Gastroesophageal sphincter (tissue), 3 donors: Measurements from ENCODE around the gene DNM3.

ENCODE experiments used
- POLR2A ChIP-seq, 2 donors: fragments of 450-650 bp; IDR thresholded peaks; one replicate each; pipeline ENCODE4 v1.6.1; 2017; ENCODE audit warnings: antibody characterized with exemption in 2 of 2, mild to moderate bottlenecking in 2 of 2, moderate library complexity in 1 of 2
- POLR2AphosphoS5 ChIP-seq: sonication (generic); formaldehyde crosslinking; IDR thresholded peaks from one replicate; pipeline ENCODE4 v1.6.1; 2017; ENCODE audit warnings: antibody characterized with exemption
- TF ChIP-seq, protein P1 (sequence below), 4 experiments: fragments of 200-600 bp in 2 of 4; fragments of 450-650 bp in 2 of 4; sonication (generic) in 1 of 4; IDR thresholded peaks; one replicate each; pipeline ENCODE4 v1.5.1; 2017 to 2019; ENCODE audit warnings: antibody characterized with exemption in 4 of 4, mild to moderate bottlenecking in 2 of 4, moderate library complexity in 2 of 4

DNA sequence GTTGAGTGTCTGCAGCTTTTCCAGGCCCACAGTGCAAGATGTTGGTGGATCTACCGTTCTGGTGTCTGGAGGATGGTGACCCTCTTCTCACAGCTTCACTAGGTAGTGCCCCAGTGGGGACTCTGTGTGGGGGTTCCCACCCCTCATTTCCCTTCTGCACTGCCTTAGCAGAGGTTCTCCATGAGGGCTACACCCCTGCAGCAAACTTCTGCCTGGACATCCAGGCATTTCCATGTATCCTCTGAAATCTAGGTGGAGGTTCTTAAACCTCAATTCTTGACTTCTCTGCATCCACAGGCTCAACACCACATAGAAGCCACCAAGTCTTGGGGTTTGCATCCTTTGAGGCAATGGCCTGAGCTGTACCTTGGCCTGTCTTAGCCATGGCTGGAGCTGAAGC, 14.3 kb upstream of the DNM3 start:
- TF ChIP-seq, protein P1, sequence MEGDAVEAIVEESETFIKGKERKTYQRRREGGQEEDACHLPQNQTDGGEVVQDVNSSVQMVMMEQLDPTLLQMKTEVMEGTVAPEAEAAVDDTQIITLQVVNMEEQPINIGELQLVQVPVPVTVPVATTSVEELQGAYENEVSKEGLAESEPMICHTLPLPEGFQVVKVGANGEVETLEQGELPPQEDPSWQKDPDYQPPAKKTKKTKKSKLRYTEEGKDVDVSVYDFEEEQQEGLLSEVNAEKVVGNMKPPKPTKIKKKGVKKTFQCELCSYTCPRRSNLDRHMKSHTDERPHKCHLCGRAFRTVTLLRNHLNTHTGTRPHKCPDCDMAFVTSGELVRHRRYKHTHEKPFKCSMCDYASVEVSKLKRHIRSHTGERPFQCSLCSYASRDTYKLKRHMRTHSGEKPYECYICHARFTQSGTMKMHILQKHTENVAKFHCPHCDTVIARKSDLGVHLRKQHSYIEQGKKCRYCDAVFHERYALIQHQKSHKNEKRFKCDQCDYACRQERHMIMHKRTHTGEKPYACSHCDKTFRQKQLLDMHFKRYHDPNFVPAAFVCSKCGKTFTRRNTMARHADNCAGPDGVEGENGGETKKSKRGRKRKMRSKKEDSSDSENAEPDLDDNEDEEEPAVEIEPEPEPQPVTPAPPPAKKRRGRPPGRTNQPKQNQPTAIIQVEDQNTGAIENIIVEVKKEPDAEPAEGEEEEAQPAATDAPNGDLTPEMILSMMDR (IDR thresholded peaks at IDR 0.05) = no peak
- TF ChIP-seq POLR2A (IDR thresholded peaks at IDR 0.05) = no peak
- no peak for TF ChIP-seq POLR2AphosphoS5
